Measurements from ENCODE around the gene SPRR2E.
"Not testable (repeated sequence)": the region's sequence is repeated elsewhere in the genome, so short reads cannot be mapped to it uniquely, and the experiment has no call there.

SPRR2E gene

GRCh38 chr1:153070243-153070642, 24.1 kb downstream of the SPRR2E start:
- Histone ChIP-seq H3K4me3 (ENCODE audit: low read depth, low read length) (no peak overlapping the region), H3K36me3 (ENCODE audit: control insufficient read depth, insufficient read depth, low read length) (no peaks in the 10 kb centered on the region), H3K9ac (no peak overlapping the region), H3K4me1 (no peaks in the 10 kb centered on the region), H3K79me2 (no peaks in the 10 kb centered on the region), H2AFZ (no peak overlapping the region), H3K27me3 (ENCODE audit: control insufficient read depth, insufficient read depth, low read length) (no peaks in the 10 kb centered on the region), H3K9me3 (ENCODE audit: control insufficient read depth, low read length) (no peaks in the 10 kb centered on the region), H3K27ac (no peak overlapping the region), H3K4me2 (ENCODE audit: low read length) (no peak overlapping the region)
- no peak for TF ChIP-seq CTCF (IDR thresholded peaks at IDR 0.05)

DNA sequence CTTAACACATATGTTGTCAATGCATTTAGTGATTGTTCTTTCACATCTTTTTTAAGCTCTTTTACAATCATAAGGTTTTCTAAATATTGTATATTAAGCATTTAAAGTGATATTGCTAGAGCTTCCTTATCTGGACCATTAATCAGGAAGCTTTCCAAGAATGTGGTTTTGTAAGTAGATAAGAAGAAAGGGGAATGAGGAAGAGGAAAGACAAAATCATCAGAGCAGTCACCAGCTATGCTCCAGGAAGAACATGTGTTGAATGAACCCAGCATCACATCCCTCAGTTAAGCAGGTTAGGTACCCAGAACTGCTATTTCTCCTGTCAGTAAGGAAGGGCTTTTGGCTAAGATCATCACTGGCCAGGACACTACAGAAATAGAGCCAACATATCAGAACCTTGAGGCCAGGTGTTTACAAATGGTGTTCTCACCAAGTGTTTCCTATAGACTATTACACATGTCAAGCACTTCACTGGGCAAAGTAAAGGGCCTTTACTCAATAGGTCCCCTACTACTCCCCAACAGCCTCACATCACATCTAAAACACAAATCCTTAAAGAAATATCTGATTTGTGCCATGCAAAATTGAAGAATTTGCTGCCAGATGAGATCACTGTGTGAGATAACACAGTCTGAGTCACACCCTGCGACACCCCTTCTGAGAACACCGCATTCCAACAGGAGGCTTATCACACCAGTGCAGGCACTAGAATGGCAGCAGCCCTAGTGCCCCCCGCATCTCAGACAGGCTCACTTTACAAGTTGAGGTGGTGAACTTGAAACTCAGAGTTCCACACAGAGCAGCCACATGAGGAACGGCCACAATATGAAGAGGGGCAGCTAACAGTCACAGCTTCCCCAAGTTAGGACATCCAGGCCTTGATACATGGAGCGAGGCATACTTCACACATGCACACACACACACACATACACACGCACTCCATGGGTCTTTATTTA, 35.2 kb downstream of the SPRR2E start:
- no peak overlapping the region for H3K9ac ChIP-seq
- TF ChIP-seq CTCF (IDR thresholded peaks at IDR 0.05): no peak
- no peak overlapping the region for H3K4me2 ChIP-seq (ENCODE audit: low read length)
- no peaks in the 10 kb centered on the region for H3K4me1 ChIP-seq
- H3K79me2 ChIP-seq: no peaks in the 10 kb centered on the region
- no peaks in the 10 kb centered on the region for H3K9me3 ChIP-seq (ENCODE audit: control insufficient read depth, low read length)
- no peak overlapping the region for H2AFZ ChIP-seq
- no peak overlapping the region for H3K27ac ChIP-seq
- no peak overlapping the region for H3K4me3 ChIP-seq (ENCODE audit: low read depth, low read length)
- H3K27me3 ChIP-seq (ENCODE audit: control insufficient read depth, insufficient read depth, low read length): no peaks in the 10 kb centered on the region
- no peaks in the 10 kb centered on the region for H3K36me3 ChIP-seq (ENCODE audit: control insufficient read depth, insufficient read depth, low read length)

DNA sequence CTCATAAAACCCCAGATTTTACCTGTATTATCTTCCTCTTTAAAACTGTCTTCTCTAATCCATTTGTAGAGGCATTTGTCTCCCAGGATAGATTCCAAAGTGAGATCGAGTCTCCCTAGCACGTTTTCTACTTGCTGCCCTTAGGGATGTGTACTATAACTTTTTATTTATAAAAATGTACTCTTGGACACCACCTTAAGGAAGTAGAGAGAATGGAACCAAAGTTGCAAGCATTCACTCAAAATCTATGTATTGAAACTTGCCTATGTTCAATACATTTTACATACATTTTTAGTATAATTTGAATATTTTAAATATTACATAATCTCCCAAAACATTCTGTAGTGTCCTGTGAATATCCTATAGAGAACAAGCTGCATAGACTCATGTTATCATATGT, 36.2 kb downstream of the SPRR2E start:
- no peak overlapping the region for H3K4me3 ChIP-seq (ENCODE audit: low read depth, low read length)
- no peaks in the 10 kb centered on the region for H3K4me1 ChIP-seq
- TF ChIP-seq CTCF (IDR thresholded peaks at IDR 0.05): no peak
- no peaks in the 10 kb centered on the region for H3K9me3 ChIP-seq (ENCODE audit: control insufficient read depth, low read length)
- no peak overlapping the region for H2AFZ ChIP-seq
- H3K9ac ChIP-seq: no peak overlapping the region
- H3K4me2 ChIP-seq (ENCODE audit: low read length): no peak overlapping the region
- no peaks in the 10 kb centered on the region for H3K36me3 ChIP-seq (ENCODE audit: control insufficient read depth, insufficient read depth, low read length)
- H3K27ac ChIP-seq: no peak overlapping the region
- H3K27me3 ChIP-seq (ENCODE audit: control insufficient read depth, insufficient read depth, low read length): no peaks in the 10 kb centered on the region
- no peaks in the 10 kb centered on the region for H3K79me2 ChIP-seq

DNA sequence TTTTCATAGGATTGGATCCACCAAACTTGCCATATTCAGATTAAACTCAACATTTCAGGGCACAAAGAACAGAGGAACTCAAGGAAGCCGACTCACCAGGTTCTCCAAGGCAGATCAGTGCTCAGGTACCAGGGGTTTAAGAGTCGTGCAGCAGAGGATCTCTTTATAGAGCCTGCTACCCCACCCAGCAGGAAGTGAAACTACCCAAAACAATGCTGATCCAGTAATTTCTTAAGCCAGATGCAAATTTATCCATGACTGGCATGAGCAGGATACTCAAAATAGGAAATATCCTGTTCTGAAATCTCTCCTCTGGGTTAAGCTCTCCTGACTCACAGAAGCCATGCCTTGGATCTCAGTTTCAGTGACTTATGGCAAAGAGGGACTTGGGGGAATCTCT, 37.0 kb downstream of the SPRR2E start, which contains the start of gene SPRR2A:
Gene SPRR2A (minus strand): TSS at position 138 of the 400 bp plus-strand sequence. CDS start 777 bp downstream, outside the sequence.
- Histone ChIP-seq H3K4me3 (ENCODE audit: low read depth, low read length) (no peak within 1 kb of the TSS), H3K36me3 (ENCODE audit: control insufficient read depth, insufficient read depth, low read length) (no peaks in the 10 kb centered on the region), H3K4me2 (ENCODE audit: low read length) (no peak within 1 kb of the TSS), H3K4me1 (no peaks in the 10 kb centered on the region), H3K27ac (no peak within 1 kb of the TSS), H3K9ac (no peak within 1 kb of the TSS), H3K79me2 (no peaks in the 10 kb centered on the region), H3K9me3 (ENCODE audit: control insufficient read depth, low read length) (no peaks in the 10 kb centered on the region), H3K27me3 (ENCODE audit: control insufficient read depth, insufficient read depth, low read length) (no peaks in the 10 kb centered on the region), H2AFZ (no peak within 1 kb of the TSS)
- TF ChIP-seq CTCF (IDR thresholded peaks at IDR 0.05): no peak

DNA sequence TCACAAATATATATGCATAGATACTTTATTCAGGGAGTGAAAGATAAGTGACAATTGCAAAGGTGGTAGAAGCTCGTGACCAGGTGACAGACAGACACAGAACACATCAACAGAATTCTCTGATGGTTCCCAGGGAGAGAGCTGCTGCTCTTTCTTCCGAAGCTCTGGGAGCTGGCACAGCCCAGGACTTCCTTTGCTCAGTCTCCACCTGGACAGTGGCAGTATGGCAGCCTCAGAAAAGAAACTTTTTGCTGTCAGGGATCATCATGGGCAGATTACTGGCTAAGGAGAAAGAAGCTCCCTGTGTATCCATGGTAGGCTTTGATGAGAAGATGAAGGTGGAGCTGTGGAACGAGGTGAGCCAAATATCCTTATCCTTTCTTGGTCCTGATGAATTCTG, 38.2 kb downstream of the SPRR2E start:
- H3K9ac ChIP-seq; H3K79me2 ChIP-seq; H3K4me1 ChIP-seq; H3K27me3 ChIP-seq (ENCODE audit: control insufficient read depth, insufficient read depth, low read length); H2AFZ ChIP-seq; H3K4me2 ChIP-seq (ENCODE audit: low read length); H3K27ac ChIP-seq; H3K9me3 ChIP-seq (ENCODE audit: control insufficient read depth, low read length); H3K4me3 ChIP-seq (ENCODE audit: low read depth, low read length); H3K36me3 ChIP-seq (ENCODE audit: control insufficient read depth, insufficient read depth, low read length): not testable (repeated sequence)
